Ectodermal cell (in vitro differentiated cells): ENCODE results near the gene NUMB.

Experiments
- H3K27ac ChIP-seq: 2 replicates; pipeline ENCODE4 v1.7.0; 2013; ENCODE audit warnings: mild to moderate bottlenecking, low read depth, low read length; ENCODE audit not compliant: insufficient read depth, poor library complexity, severe bottlenecking
- H3K27me3 ChIP-seq: 2 replicates; pipeline ENCODE4 v1.7.0; 2013; ENCODE audit warnings: mild to moderate bottlenecking, low read length; ENCODE audit not compliant: insufficient read depth, control insufficient read depth, poor library complexity, severe bottlenecking
- H3K36me3 ChIP-seq: one replicate; pipeline ENCODE4 v1.7.0; 2013; ENCODE audit warnings: low read length; ENCODE audit not compliant: control insufficient read depth, insufficient read depth
- H3K4me1 ChIP-seq: one replicate; pipeline ENCODE4 v1.7.0; 2013; ENCODE audit warnings: low read length; ENCODE audit not compliant: control insufficient read depth, insufficient read depth
- H3K4me3 ChIP-seq: 2 replicates; pipeline ENCODE4 v1.7.0; 2013; ENCODE audit warnings: low read depth, low read length, control low read depth; ENCODE audit not compliant: insufficient read depth
- H3K9me3 ChIP-seq: 2 replicates; pipeline ENCODE4 v1.7.0; 2013; ENCODE audit warnings: mild to moderate bottlenecking, low read length, moderate library complexity; ENCODE audit not compliant: control insufficient read depth
- WGBS, 2 experiments: methylation state at CpG; one replicate each; pipeline ENCODE4 v1.1.7; 2013; ENCODE audit warnings: missing lambda C conversion rate in 2 of 2; 5-methylcytosine and 5-hydroxymethylcytosine counted together

The NUMB gene

GRCh38 chr14:73452341-73453186 lies 5.8 kb downstream of the NUMB start:
- Histone ChIP-seq H3K27ac (no peak overlapping the region), H3K4me1 (peaks cover 7% of the 10 kb centered on the region), H3K4me3 (no peak overlapping the region), H3K27me3 (no peaks in the 10 kb centered on the region), H3K36me3 (no peaks in the 10 kb centered on the region), H3K9me3 (no peaks in the 10 kb centered on the region)
- 93 to 95% methylated on average over 10 to 11 of the region's 11 CpGs for WGBS, 2 experiments

DNA sequence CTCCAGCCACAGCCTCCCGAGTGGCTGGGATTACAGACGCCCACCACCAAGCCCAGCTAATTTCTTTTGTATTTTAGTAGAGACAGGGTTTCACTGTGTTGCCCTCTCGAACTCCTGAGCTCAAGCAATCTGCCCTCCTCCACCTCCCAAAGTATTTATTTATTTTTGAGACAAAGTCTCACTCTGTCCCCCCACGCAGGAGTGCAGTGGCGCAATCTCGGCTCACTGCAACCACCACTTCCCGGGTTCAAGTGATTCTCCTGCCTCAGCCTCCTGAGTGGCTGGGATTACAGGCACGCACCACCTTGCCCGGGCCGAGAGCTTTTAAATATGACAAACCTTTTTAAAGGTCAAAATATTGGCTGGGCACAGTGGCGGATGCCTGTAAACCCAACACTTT lies 14.6 kb downstream of the NUMB start:
- Histone ChIP-seq H3K4me3 (no peak overlapping the region), H3K27me3 (no peaks in the 10 kb centered on the region), H3K27ac (no peak overlapping the region), H3K4me1 (no peaks in the 10 kb centered on the region), H3K36me3 (no peaks in the 10 kb centered on the region), H3K9me3 (no peaks in the 10 kb centered on the region)
- WGBS, 2 experiments, result 92 to 93% methylated on average over 11 of the region's 11 CpGs

- Histone ChIP-seq H3K36me3 (no peaks in the 10 kb centered on the region), H3K4me1 (no peaks in the 10 kb centered on the region), H3K4me3 (no peak overlapping the region), H3K27ac (no peak overlapping the region), H3K9me3 (no peaks in the 10 kb centered on the region), H3K27me3 (no peaks in the 10 kb centered on the region)
- WGBS, 2 experiments, result 92 to 96% methylated on average over 7 of the region's 7 CpGs
Measured at GRCh38 chr14:73441286-73441685, 17.1 kb downstream of the NUMB start.

DNA sequence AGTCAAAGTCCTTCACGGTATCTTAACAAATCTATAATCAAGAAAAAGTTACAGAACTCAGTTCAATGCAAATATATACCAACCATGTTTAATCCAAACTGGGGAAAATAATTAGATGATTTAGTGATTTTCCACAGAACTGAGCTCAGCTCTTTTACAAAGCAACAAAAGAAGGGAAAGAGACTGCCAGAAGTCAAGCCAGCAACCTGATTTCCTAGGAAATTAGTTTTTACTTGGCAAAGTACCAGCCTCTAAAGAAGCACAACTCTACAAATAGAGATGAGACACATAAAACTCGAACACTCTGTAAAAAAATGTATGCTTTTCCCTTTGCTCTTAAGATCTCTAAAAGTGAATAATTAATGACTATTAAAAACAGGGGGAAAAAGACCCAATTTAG lies 19.4 kb downstream of the NUMB start:
- Histone ChIP-seq H3K4me3 (no peak overlapping the region), H3K4me1 (no peaks in the 10 kb centered on the region), H3K27me3 (no peaks in the 10 kb centered on the region), H3K9me3 (no peaks in the 10 kb centered on the region), H3K27ac (no peak overlapping the region), H3K36me3 (no peaks in the 10 kb centered on the region)
- WGBS, 2 experiments, result 90 to 100% methylated on average over 1 to 2 of the region's 2 CpGs

- Histone ChIP-seq H3K9me3 (no peaks in the 10 kb centered on the region), H3K4me3 (no peak overlapping the region), H3K36me3 (no peaks in the 10 kb centered on the region), H3K27ac (no peak overlapping the region), H3K27me3 (no peaks in the 10 kb centered on the region), H3K4me1 (no peaks in the 10 kb centered on the region)
- WGBS, 2 experiments, result 85 to 100% methylated on average over 2 of the region's 2 CpGs
Measured at GRCh38 chr14:73437206-73437605, 21.1 kb downstream of the NUMB start.

- no peaks in the 10 kb centered on the region for H3K4me1 ChIP-seq
- no peaks in the 10 kb centered on the region for H3K36me3 ChIP-seq
- no peaks in the 10 kb centered on the region for H3K9me3 ChIP-seq
- no CpG with 5 or more reads among the region's 3 CpGs for WGBS, 2 experiments
- no peaks in the 10 kb centered on the region for H3K27me3 ChIP-seq
- no peak overlapping the region for H3K4me3 ChIP-seq
- no peak overlapping the region for H3K27ac ChIP-seq
Measured at GRCh38 chr14:73432124-73432523, 26.2 kb downstream of the NUMB start.

- Histone ChIP-seq H3K4me3 (no peak overlapping the region), H3K36me3 (no peaks in the 10 kb centered on the region), H3K4me1 (no peaks in the 10 kb centered on the region), H3K27me3 (no peaks in the 10 kb centered on the region), H3K9me3 (no peaks in the 10 kb centered on the region), H3K27ac (no peak overlapping the region)
- WGBS, 2 experiments, result 89 to 95% methylated on average over 5 of the region's 5 CpGs
Measured at GRCh38 chr14:73428353-73428824, 30.0 kb downstream of the NUMB start.

DNA sequence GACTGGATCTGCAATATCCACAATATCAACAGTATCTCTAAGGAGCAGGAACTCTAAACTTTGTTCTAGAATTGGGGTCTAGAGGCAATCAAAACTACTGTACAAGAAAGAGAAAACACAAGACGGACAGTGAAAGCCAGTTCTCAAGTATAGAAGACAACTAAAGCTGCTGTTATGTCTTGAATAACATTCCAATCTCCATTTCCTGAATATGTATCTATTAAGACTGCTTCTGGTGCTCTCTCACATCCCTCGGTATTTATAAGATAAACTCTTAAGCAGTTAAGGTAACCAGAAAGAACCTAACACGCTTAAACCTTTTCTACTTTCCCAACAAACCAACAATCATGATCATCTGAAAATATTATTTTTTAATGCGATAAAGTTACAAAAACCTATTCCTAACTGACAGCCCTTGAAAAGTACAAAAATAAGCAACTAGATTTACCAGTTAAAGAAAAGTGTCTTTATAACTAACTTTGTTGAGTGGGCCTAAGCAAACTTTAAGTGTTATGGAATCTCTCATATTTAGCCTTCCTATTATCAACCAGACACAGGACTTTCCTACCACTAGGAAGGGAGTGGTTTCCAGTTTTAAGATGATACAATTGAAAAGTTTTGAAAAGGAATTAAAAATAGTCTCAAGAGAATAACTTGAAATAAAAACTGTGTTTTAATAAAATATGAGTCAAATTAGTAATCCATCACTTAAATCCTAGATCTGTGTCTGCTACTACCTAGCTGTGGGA lies 30.7 kb downstream of the NUMB start:
- peaks cover under 1% of the 10 kb centered on the region for H3K4me1 ChIP-seq
- no peaks in the 10 kb centered on the region for H3K9me3 ChIP-seq
- no peak overlapping the region for H3K27ac ChIP-seq
- H3K36me3 ChIP-seq, result no peaks in the 10 kb centered on the region
- H3K27me3 ChIP-seq, result no peaks in the 10 kb centered on the region
- 84 to 95% methylated on average over 3 to 4 of the region's 4 CpGs for WGBS, 2 experiments
- no peak overlapping the region for H3K4me3 ChIP-seq

DNA sequence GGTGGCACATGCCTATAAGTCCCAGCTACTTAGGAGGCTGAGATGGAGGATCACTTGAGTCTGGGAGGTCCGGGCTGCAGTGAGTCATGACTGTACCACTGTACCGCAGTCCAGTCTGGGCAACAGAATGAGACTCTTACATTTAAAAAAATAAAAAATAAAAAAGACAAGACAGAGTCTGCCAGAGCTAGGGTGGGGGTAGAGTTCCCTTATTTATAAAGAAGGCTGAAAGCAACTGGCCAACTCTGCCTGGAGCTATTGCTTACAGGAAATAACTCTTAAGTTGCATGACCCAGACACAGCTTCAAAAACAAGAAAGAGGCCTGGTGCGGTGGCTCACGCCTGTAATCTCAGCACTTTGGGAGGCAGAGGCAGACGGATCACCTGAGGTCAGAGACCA lies 31.5 kb downstream of the NUMB start:
- Histone ChIP-seq H3K4me3 (no peak overlapping the region), H3K36me3 (no peaks in the 10 kb centered on the region), H3K27me3 (no peaks in the 10 kb centered on the region), H3K4me1 (peaks cover 3% of the 10 kb centered on the region), H3K9me3 (no peaks in the 10 kb centered on the region), H3K27ac (no peak overlapping the region)
- 93 to 98% methylated on average over 5 of the region's 5 CpGs for WGBS, 2 experiments

- 95 to 100% methylated on average over 2 to 3 of the region's 3 CpGs for WGBS, 2 experiments
- H3K27ac ChIP-seq, result no peak overlapping the region
- H3K27me3 ChIP-seq, result no peaks in the 10 kb centered on the region
- no peaks in the 10 kb centered on the region for H3K9me3 ChIP-seq
- no peaks in the 10 kb centered on the region for H3K36me3 ChIP-seq
- peaks cover 3% of the 10 kb centered on the region for H3K4me1 ChIP-seq
- H3K4me3 ChIP-seq, result no peak overlapping the region
Measured at GRCh38 chr14:73424453-73424852, 33.9 kb downstream of the NUMB start.
